Subcutaneous adipose tissue (tissue), 4 donors: ENCODE data around the gene SPINK1. TPM values are rescaled to one million over a fixed set of nuclear protein-coding genes. Genes with fewer than 3 reads are reported as not detected.

Experiments
- total RNA-seq, 4 donors: library from RNA; depleted of rRNA; stranded (reverse); fragments of >200 nt; gene quantifications; one replicate each; pipeline ENCODE4 v1.1.0, GENCODE V29; 2016
- TF ChIP-seq, protein P1 (sequence below): fragments of 450-650 bp; IDR thresholded peaks from one replicate; pipeline ENCODE4 v1.5.1; 2016; ENCODE audit warnings: low read depth, mild to moderate bottlenecking, control low read depth, antibody characterized with exemption, moderate library complexity

SPINK1 gene
- total RNA-seq, 4 donors from 2014 or later = not detected

DNA sequence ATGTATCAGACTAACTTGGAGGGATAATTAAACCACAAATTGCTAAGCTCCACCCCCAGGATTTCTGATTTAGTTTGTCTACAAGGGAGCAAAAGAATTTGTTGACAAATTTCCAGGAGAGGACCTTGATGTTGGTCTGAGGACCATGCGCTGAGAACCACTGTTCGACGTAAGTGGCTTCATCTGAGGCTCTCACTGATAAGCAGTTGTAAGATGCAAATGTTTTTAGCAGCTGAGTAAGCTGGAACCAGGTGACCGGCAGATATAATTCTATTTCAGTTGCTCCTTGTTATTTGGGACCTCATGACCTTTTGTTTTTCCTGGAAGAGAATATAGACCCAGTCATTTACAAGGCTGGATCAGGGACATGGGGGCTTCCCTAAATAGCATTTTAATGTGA lies 14.1 kb upstream of the SPINK1 start:
- TF ChIP-seq, protein P1, sequence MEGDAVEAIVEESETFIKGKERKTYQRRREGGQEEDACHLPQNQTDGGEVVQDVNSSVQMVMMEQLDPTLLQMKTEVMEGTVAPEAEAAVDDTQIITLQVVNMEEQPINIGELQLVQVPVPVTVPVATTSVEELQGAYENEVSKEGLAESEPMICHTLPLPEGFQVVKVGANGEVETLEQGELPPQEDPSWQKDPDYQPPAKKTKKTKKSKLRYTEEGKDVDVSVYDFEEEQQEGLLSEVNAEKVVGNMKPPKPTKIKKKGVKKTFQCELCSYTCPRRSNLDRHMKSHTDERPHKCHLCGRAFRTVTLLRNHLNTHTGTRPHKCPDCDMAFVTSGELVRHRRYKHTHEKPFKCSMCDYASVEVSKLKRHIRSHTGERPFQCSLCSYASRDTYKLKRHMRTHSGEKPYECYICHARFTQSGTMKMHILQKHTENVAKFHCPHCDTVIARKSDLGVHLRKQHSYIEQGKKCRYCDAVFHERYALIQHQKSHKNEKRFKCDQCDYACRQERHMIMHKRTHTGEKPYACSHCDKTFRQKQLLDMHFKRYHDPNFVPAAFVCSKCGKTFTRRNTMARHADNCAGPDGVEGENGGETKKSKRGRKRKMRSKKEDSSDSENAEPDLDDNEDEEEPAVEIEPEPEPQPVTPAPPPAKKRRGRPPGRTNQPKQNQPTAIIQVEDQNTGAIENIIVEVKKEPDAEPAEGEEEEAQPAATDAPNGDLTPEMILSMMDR = no peak

DNA sequence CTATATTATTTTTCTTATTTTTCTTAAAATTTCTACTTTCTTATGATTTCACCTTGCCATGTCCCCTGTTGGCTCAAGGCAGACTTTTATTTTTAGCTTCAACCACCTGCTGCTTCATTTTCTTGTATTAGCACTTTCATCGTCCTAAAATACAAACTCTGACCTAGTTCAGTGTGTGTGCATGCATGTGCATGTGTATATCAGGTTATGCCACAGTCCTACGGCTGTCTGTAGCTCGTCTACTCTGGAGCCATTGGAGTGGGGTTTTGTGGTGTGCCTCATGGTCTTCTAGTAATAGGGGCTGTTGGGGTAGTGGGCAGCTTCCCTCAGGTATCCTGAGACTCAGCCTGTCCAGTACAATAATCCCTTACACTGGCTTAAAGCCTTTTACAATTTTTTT lies 13.4 kb upstream of the SPINK1 start:
- TF ChIP-seq, protein P1 = no peak

DNA sequence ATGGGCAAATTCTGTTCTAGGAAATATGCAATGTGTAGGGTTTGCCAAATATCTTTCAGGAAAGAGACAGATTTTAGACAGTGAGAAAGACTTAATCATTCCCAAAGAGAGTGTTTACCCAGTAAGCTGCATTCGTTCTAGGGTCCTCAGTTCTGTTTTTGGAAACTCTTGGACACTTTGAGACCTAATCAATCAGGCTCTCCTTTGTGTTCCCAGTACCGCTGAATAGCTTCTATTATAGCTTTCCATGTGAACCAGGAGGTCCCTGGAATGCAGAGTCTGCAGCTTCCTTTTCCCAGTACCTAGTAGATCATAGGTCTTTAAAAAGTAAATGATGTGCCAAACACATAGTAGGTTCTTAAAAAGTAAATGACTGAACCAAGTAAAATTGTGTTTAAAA lies 11.4 kb upstream of the SPINK1 start:
- TF ChIP-seq, protein P1 = no peak

DNA sequence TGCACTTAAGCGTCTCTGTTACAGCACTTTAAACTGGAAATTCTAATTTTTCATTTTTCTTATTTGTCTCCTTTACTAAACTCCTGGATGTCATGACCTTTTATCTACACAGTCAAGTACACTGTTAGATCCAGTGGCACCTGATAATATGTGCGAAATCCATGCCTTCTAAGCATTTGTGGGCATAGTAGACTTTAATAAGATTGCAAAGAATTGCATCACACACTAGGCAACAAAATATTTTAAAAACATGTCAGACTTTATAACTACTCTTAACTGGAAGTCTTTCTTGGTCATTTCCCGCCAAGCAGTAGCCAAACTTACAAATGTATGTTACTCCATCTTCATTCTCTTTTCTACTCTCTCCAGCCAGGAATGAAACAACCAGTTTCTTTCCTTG lies 5.0 kb upstream of the SPINK1 start:
- TF ChIP-seq, protein P1 = no peak

DNA sequence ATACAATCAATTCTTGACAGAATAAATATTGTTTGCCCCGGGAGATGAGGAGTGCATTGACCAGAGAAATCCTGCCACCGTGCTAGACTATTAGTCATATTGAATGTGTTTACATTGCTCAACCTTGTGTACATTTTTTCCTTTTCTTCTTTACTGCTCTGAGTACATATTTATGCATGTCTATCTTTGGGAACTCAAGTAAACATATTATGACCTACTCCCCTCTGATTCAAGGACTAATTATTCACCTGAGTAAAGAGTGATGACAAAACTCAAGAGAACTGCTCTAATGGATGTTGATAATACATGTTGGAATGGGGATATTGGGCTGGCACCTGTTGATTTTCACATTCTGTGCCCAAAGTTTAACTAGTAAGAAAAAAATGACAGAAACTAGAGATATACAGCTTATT lies 3.9 kb upstream of the SPINK1 start:
- TF ChIP-seq, protein P1 = no peak

DNA sequence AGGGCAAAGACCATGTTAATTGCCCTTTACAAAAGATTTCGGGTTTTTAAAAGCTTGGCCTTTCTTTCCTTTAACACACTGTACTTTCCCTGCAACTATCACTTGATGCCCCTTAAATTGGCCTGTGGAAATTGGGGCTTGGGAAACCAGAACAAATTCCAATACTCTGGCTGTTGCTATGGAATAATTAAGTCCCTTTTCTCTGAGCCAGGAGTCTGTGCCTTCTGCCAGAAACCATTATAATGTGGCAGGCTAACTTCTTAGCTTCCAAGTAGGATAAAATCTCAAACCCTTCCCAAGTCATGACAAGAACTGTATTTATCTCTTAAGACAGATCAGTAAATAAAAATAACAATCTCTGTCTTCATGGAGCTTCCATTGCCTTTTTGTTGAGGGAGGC lies 1.1 kb upstream of the SPINK1 start:
- TF ChIP-seq, protein P1 = no peak

DNA sequence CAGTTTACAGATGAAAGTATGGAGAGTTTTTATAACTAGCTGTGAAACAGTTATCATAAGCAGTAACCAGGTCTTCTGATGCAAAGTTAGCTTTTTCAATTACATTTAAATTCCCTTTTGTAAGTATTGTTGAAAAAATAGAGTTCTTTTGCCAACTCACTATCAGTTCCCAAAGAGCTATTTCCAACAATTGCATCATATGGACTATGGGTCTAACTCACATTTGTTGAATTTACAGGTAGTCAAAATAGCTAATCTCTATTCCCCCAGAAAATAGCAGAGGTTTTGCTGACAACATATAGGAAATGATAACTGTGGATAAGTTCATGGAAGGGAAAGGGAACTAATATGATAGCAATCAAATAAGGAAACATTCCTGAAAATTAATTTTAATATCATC lies 1.4 kb downstream of the SPINK1 start:
- TF ChIP-seq, protein P1 = no peak

DNA sequence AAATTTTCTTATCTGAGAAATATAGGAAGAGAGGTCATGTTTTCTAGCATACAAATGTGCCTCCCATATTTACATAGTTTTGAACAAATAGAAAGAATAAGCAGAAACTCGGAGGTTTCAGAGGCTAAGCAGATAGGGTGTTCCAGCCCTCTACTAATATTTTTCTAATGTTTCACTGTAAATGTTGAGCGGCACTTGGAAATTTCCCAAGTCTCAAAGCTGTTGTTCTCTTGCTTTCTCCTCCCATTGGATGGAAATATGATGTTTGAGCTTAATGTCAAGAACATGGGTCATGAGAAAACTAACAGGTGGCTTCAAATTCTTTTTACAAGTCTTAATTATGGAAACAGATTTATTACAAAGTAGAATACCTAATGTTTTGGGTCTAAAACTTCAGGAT lies 5.1 kb downstream of the SPINK1 start:
- TF ChIP-seq, protein P1 = no peak
